ENCODE data around the gene HYOU1. TPM values are rescaled to one million over a fixed set of nuclear protein-coding genes. Genes with fewer than 3 reads are reported as not detected.

Gene HYOU1
- polyA plus RNA-seq, 1 donor (not counting 4 experiments of a cell fraction or from before 2014, with no cell fraction given): 119 TPM

GRCh38 chr11:119077839-119078238 lies 20.8 kb upstream of the HYOU1 start:
- H3K9me3 ChIP-seq (ENCODE audit: control insufficient read depth, low read depth, low read length): no peaks in the 10 kb centered on the region
- no peaks in the 10 kb centered on the region for H3K79me2 ChIP-seq (ENCODE audit: control insufficient read depth, insufficient read depth, low read length)
- H3K36me3 ChIP-seq (ENCODE audit: control insufficient read depth in 2 of 2, extremely low read depth in 1 of 2, insufficient read depth in 2 of 2, low read length in 2 of 2): peaks cover 32 to 43% of the 10 kb centered on the region in 2 experiments
- H2AFZ ChIP-seq (ENCODE audit: control insufficient read depth, low read length): no peak overlapping the region
- H4K20me1 ChIP-seq (ENCODE audit: control insufficient read depth, extremely low read depth, insufficient read depth, low read length): no peaks in the 10 kb centered on the region
- H3K9me1 ChIP-seq (ENCODE audit: control insufficient read depth, extremely low read depth, insufficient read depth, low read length): no peaks in the 10 kb centered on the region
- H3K27ac ChIP-seq (ENCODE audit: control insufficient read depth, insufficient read depth, low read length): no peak overlapping the region
- no peak for FAIRE-seq
- no peak overlapping the region for H3K9ac ChIP-seq (ENCODE audit: control insufficient read depth, extremely low read depth, insufficient read depth, low read length)
- dilution Hi-C loops (cut with MboI; ENCODE audit: extremely low pct_ligation_motif_present, low sequenced_read_pairs): no loop called here
- H3K4me2 ChIP-seq (ENCODE audit: control insufficient read depth, extremely low read depth, insufficient read depth, low read depth, low read length): no peak overlapping the region
- TF ChIP-seq, protein P1, sequence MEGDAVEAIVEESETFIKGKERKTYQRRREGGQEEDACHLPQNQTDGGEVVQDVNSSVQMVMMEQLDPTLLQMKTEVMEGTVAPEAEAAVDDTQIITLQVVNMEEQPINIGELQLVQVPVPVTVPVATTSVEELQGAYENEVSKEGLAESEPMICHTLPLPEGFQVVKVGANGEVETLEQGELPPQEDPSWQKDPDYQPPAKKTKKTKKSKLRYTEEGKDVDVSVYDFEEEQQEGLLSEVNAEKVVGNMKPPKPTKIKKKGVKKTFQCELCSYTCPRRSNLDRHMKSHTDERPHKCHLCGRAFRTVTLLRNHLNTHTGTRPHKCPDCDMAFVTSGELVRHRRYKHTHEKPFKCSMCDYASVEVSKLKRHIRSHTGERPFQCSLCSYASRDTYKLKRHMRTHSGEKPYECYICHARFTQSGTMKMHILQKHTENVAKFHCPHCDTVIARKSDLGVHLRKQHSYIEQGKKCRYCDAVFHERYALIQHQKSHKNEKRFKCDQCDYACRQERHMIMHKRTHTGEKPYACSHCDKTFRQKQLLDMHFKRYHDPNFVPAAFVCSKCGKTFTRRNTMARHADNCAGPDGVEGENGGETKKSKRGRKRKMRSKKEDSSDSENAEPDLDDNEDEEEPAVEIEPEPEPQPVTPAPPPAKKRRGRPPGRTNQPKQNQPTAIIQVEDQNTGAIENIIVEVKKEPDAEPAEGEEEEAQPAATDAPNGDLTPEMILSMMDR (optimal IDR thresholded peaks at IDR 0.05 in 1 of 3, IDR thresholded peaks at IDR 0.05 in 1 of 3, conservative IDR thresholded peaks at IDR 0.05 in 1 of 3; ENCODE audit: extremely low read depth in 1 of 3, insufficient read depth in 2 of 3, low read length in 3 of 3): no peak
- no peak for TF ChIP-seq EZH2 (IDR thresholded peaks at IDR 0.05; ENCODE audit: low read length)
- H3K4me1 ChIP-seq (ENCODE audit: control insufficient read depth, extremely low read depth, insufficient read depth, low read length): no peaks in the 10 kb centered on the region
- no peak overlapping the region for H3K4me3 ChIP-seq (ENCODE audit: control insufficient read depth in 2 of 3, extremely low read depth in 1 of 3, insufficient read depth in 2 of 3, low read depth in 1 of 3, low read length in 3 of 3)
- no peaks in the 10 kb centered on the region for H3K27me3 ChIP-seq (ENCODE audit: control insufficient read depth, extremely low read depth, insufficient read depth, low read length)
- no peak for DNase-seq (ENCODE audit: low read depth, low spot score)

DNA sequence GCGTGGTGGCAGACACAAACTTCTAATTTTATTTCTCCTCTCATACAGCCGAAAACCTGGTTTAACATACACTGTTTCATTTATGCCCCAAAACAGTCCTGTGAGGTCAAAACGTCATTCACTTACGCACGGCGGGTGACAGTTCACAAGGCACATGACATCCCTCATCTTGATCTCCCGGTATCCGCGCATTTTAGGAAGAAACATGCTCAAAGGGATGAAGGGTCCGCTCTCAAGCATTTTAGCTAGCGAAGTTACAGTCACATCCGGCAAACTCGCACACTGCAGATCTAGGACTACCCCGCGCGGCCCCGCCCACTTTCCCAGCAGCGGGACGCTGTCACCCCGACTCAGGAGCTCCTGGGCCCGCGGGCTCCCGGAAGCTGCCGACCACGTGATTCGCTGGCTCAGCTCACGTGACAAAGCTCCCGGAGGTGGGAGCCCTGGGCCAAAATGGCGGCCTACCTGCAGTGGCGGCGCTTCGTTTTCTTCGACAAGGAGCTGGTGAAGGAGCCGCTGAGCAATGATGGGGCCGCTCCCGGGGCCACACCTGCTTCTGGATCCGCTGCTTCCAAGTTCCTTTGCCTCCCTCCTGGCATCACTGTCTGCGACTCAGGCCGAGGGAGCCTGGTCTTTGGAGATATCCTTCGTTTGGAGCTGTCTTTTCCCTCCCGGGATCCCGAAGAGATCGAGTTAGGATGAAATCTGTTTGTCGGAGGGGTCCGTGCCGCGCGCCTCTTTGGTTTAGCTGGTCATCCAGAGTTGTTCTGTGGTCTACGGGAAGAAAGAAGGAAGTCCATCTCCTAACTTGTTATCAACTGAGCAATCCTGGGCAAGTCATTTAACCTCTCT lies 10.6 kb upstream of the HYOU1 start, which contains the start of gene VPS11:
Gene VPS11 (plus strand): TSS at position 448 of the 852 bp plus-strand sequence. CDS start 6 bp downstream, at position 454.
- Histone ChIP-seq H3K4me1 (ENCODE audit: control insufficient read depth, extremely low read depth, insufficient read depth, low read length) (peaks cover 5% of the 10 kb centered on the region), H3K27ac (ENCODE audit: control insufficient read depth, insufficient read depth, low read length) (peak within 1 kb of the TSS; percentile 85), H3K4me2 (ENCODE audit: control insufficient read depth, extremely low read depth, insufficient read depth, low read depth, low read length) (peak within 1 kb of the TSS; percentile 98), H3K4me3 (ENCODE audit: control insufficient read depth in 2 of 3, extremely low read depth in 1 of 3, insufficient read depth in 2 of 3, low read depth in 1 of 3, low read length in 3 of 3) (peak within 1 kb of the TSS; percentile 85 to 99 (median 98)), H3K9ac (ENCODE audit: control insufficient read depth, extremely low read depth, insufficient read depth, low read length) (peak within 1 kb of the TSS; percentile 96), H3K27me3 (ENCODE audit: control insufficient read depth, extremely low read depth, insufficient read depth, low read length) (no peaks in the 10 kb centered on the region), H3K36me3 (ENCODE audit: control insufficient read depth in 2 of 2, extremely low read depth in 1 of 2, insufficient read depth in 2 of 2, low read length in 2 of 2) (peaks cover 5 to 8% of the 10 kb centered on the region in 2 experiments), H2AFZ (ENCODE audit: control insufficient read depth, low read length) (peak within 1 kb of the TSS; percentile 99), H4K20me1 (ENCODE audit: control insufficient read depth, extremely low read depth, insufficient read depth, low read length) (no peaks in the 10 kb centered on the region), H3K79me2 (ENCODE audit: control insufficient read depth, insufficient read depth, low read length) (peaks cover 17% of the 10 kb centered on the region), H3K9me1 (ENCODE audit: control insufficient read depth, extremely low read depth, insufficient read depth, low read length) (no peaks in the 10 kb centered on the region), H3K9me3 (ENCODE audit: control insufficient read depth, low read depth, low read length) (no peaks in the 10 kb centered on the region)
- DNase-seq (ENCODE audit: low read depth, low spot score) (peak; percentile 73), FAIRE-seq (peak; percentile 48)
- TF ChIP-seq EZH2 (IDR thresholded peaks at IDR 0.05; ENCODE audit: low read length): no peak
- TF ChIP-seq, protein P1 (optimal IDR thresholded peaks at IDR 0.05 in 1 of 3, IDR thresholded peaks at IDR 0.05 in 1 of 3, conservative IDR thresholded peaks at IDR 0.05 in 1 of 3; ENCODE audit: extremely low read depth in 1 of 3, insufficient read depth in 2 of 3, low read length in 3 of 3): no peak
- dilution Hi-C loops (cut with MboI; ENCODE audit: extremely low pct_ligation_motif_present, low sequenced_read_pairs): no loop called here
